Endodermal cell (in vitro differentiated cells): Measurements from ENCODE around the gene OR1F1. TPM values are rescaled to one million over a fixed set of nuclear protein-coding genes. Genes with fewer than 3 reads are reported as not detected.
A peak's percentile ranks its signal among the peaks of the same experiment; 100 is the strongest.
"Not testable (repeated sequence)": the region's sequence is repeated elsewhere in the genome, so short reads cannot be mapped to it uniquely, and the experiment has no call there.

ENCODE experiments used
- DNase-seq: peaks from one replicate; pipeline ENCODE4 v3.0.0-alpha.2; 2017
- H3K27ac ChIP-seq: 2 replicates; pipeline ENCODE4 v1.5.1; 2013; ENCODE audit warnings: mild to moderate bottlenecking, low read depth, low read length, moderate library complexity
- H3K27me3 ChIP-seq: 2 replicates; pipeline ENCODE4 v1.6.1; 2013; ENCODE audit warnings: mild to moderate bottlenecking, low read length, moderate library complexity; ENCODE audit not compliant: insufficient read depth, control insufficient read depth, poor library complexity, severe bottlenecking
- H3K36me3 ChIP-seq: 2 replicates; pipeline ENCODE4 v1.7.0; 2013; ENCODE audit warnings: mild to moderate bottlenecking, low read length, moderate library complexity; ENCODE audit not compliant: control insufficient read depth, insufficient read depth
- H3K4me1 ChIP-seq: one replicate; pipeline ENCODE4 v1.7.0; 2013; ENCODE audit warnings: low read length; ENCODE audit not compliant: control insufficient read depth, insufficient read depth
- H3K4me3 ChIP-seq: 2 replicates; pipeline ENCODE4 v1.5.1; 2013; ENCODE audit warnings: mild to moderate bottlenecking, low read length, moderate library complexity
- H3K9ac ChIP-seq: 2 replicates; pipeline ENCODE4 v1.6.1; 2013; ENCODE audit warnings: mild to moderate bottlenecking, low read length, moderate library complexity; ENCODE audit not compliant: poor library complexity, severe bottlenecking; ENCODE audit errors: extremely low read depth
- H3K9me3 ChIP-seq: 2 replicates; pipeline ENCODE4 v1.6.1; 2013; ENCODE audit warnings: mild to moderate bottlenecking, low read length, moderate library complexity; ENCODE audit not compliant: control insufficient read depth
- H3K27ac Mint-ChIP-seq: 2 replicates; pipeline ENCODE4 v1.8.0; 2020; ENCODE audit warnings: mixed read lengths
- H3K27me3 Mint-ChIP-seq: 2 replicates; pipeline ENCODE4 v1.8.0; 2021; ENCODE audit warnings: mild to moderate bottlenecking, mixed read lengths; ENCODE audit not compliant: insufficient read depth
- H3K36me3 Mint-ChIP-seq: 2 replicates; pipeline ENCODE4 v1.8.0; 2020; ENCODE audit warnings: low read depth, mixed read lengths
- H3K4me1 Mint-ChIP-seq: 2 replicates; pipeline ENCODE4 v1.8.0; 2020; ENCODE audit warnings: mixed read lengths
- H3K4me3 Mint-ChIP-seq: 2 replicates; pipeline ENCODE4 v1.8.0; 2020; ENCODE audit warnings: mild to moderate bottlenecking, moderate library complexity, mixed read lengths
- H3K9me3 Mint-ChIP-seq: 2 replicates; pipeline ENCODE4 v1.8.0; 2020; ENCODE audit warnings: mild to moderate bottlenecking, mixed read lengths
- WGBS, 2 experiments: methylation state at CpG; one replicate each; pipeline versions ENCODE4 v1.1.5 to v1.1.7; 2013; ENCODE audit warnings: missing lambda C conversion rate in 2 of 2, mixed read lengths in 1 of 2; ENCODE audit not compliant: insufficient coverage in 1 of 2, insufficient read length in 1 of 2; 5-methylcytosine and 5-hydroxymethylcytosine counted together
- total RNA-seq, 2 donors: library from RNA; stranded (reverse); fragmentation: NEBNext Ultra II Directional in 1 of 2; extraction: Animal tissue kit (Norgen Biotek cat#: 25700) in 1 of 2; gene quantifications; 2 replicates in 1 of 2; 3 replicates in 1 of 2; pipeline ENCODE4 v1.2.1, GENCODE V29; 2021
- TF ChIP-seq, protein P1 (sequence below): fragments of 200-600 bp; sonication (generic); conservative IDR thresholded peaks from 2 replicates; pipeline ENCODE4 v1.5.0; 2021; ENCODE audit warnings: antibody characterized with exemption, mild to moderate bottlenecking

The OR1F1 gene
- total RNA-seq, 2 donors from 2014 or later: 0.29 TPM; not detected in 1

GRCh38 chr16:3195975-3196374 lies 8.0 kb downstream of the OR1F1 start:
- H3K27ac ChIP-seq: no peak overlapping the region
- no peaks in the 10 kb centered on the region for H3K36me3 ChIP-seq
- Mint-ChIP-seq H3K27me3 (peaks cover 73% of the 10 kb centered on the region), H3K27ac (no peak overlapping the region), H3K9me3 (peaks cover 9% of the 10 kb centered on the region), H3K4me3 (no peak overlapping the region), H3K4me1 (peaks cover under 1% of the 10 kb centered on the region), H3K36me3 (no peaks in the 10 kb centered on the region)
- no peaks in the 10 kb centered on the region for H3K4me1 ChIP-seq
- peak; percentile 53 for DNase-seq
- TF ChIP-seq, protein P1, sequence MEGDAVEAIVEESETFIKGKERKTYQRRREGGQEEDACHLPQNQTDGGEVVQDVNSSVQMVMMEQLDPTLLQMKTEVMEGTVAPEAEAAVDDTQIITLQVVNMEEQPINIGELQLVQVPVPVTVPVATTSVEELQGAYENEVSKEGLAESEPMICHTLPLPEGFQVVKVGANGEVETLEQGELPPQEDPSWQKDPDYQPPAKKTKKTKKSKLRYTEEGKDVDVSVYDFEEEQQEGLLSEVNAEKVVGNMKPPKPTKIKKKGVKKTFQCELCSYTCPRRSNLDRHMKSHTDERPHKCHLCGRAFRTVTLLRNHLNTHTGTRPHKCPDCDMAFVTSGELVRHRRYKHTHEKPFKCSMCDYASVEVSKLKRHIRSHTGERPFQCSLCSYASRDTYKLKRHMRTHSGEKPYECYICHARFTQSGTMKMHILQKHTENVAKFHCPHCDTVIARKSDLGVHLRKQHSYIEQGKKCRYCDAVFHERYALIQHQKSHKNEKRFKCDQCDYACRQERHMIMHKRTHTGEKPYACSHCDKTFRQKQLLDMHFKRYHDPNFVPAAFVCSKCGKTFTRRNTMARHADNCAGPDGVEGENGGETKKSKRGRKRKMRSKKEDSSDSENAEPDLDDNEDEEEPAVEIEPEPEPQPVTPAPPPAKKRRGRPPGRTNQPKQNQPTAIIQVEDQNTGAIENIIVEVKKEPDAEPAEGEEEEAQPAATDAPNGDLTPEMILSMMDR: no peak
- no peak overlapping the region for H3K9ac ChIP-seq
- no peaks in the 10 kb centered on the region for H3K9me3 ChIP-seq
- peaks cover 53% of the 10 kb centered on the region for H3K27me3 ChIP-seq
- H3K4me3 ChIP-seq: no peak overlapping the region
- 53 to 62% methylated on average over 7 to 9 of the region's 10 CpGs for whole genome bisulfite sequencing, 2 experiments

DNA sequence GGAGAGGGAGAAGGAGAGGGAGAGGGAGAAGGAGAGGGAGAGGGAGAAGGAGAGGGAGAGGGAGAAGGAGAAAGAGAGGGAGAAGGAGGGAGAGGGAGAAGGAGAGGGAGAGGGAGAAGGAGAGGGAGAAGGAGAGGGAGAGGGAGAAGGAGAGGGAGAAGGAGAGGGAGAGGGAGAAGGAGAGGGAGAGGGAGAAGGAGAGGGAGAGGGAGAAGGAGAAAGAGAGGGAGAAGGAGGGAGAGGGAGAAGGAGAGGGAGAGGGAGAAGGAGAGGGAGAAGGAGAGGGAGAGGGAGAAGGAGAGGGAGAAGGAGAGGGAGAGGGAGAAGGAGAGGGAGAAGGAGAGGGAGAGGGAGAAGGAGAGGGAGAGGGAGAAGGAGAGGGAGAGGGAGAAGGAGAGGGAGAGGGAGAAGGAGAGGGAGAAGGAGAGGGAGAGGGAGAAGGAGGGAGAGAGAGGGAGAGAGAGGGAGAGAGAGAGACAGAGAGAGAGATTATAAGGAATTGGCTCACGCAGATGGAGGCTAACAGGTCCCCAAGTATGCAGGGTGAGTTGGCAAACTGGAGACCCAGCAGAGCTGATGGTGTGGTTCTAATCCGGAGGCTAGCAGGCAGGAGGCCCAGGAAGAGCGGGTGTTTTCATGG lies 9.8 kb downstream of the OR1F1 start:
- not testable (repeated sequence) for H3K4me3 ChIP-seq, H3K27ac ChIP-seq, H3K36me3 ChIP-seq, H3K36me3 Mint-ChIP-seq, H3K27ac Mint-ChIP-seq, H3K4me1 Mint-ChIP-seq, H3K4me1 ChIP-seq, DNase-seq, H3K9me3 ChIP-seq, H3K4me3 Mint-ChIP-seq, H3K9me3 Mint-ChIP-seq, H3K9ac ChIP-seq
- WGBS, 2 experiments: 45 to 57% methylated on average over 3 of the region's 3 CpGs
- peaks cover 58% of the 10 kb centered on the region for H3K27me3 ChIP-seq
- H3K27me3 Mint-ChIP-seq: peaks cover 70% of the 10 kb centered on the region

- Mint-ChIP-seq H3K36me3 (no peaks in the 10 kb centered on the region), H3K4me3 (no peak overlapping the region), H3K9me3 (peaks cover 3% of the 10 kb centered on the region), H3K27me3 (peaks cover 68% of the 10 kb centered on the region), H3K27ac (no peak overlapping the region), H3K4me1 (no peaks in the 10 kb centered on the region)
- no peaks in the 10 kb centered on the region for H3K4me1 ChIP-seq
- H3K9ac ChIP-seq: no peak overlapping the region
- H3K27ac ChIP-seq: no peak overlapping the region
- no peak overlapping the region for H3K4me3 ChIP-seq
- H3K27me3 ChIP-seq: peaks cover 58% of the 10 kb centered on the region
- 87 to 89% methylated on average over 13 of the region's 13 CpGs for WGBS, 2 experiments
- H3K36me3 ChIP-seq: no peaks in the 10 kb centered on the region
- TF ChIP-seq, protein P1: no peak
- DNase-seq: no peak
- no peaks in the 10 kb centered on the region for H3K9me3 ChIP-seq
Measured at GRCh38 chr16:3198334-3199072, 10.5 kb downstream of the OR1F1 start.
